GM21447 (cell line): ENCODE results near the gene PLPP6.

Source experiments
- ATAC-seq: cut with Tn5 transposase; IDR thresholded peaks from one replicate; pipeline ENCODE4 v1.9.1; 2021; ENCODE audit not compliant: unreplicated experiment

PLPP6 gene

DNA sequence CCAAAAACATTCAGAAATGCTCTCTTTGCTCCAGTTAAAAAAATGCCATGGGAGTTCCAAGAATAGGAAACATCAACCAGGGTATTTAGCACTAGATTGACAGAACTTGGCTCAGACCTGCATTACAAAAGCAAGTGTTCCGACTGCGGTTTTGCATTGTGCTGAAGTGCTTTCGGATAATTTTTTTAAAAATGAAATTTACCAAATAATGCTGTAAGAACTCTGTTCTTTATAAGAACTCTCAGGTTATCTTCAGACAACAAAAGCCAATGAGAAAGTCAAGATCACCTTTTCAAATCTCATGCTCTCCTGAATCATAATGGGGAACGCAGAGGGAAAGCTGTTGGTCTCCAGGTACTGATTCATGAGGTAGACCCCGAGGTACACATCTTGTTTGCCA is 483 bp upstream of the PLPP6 start:
- no peak for ATAC-seq

DNA sequence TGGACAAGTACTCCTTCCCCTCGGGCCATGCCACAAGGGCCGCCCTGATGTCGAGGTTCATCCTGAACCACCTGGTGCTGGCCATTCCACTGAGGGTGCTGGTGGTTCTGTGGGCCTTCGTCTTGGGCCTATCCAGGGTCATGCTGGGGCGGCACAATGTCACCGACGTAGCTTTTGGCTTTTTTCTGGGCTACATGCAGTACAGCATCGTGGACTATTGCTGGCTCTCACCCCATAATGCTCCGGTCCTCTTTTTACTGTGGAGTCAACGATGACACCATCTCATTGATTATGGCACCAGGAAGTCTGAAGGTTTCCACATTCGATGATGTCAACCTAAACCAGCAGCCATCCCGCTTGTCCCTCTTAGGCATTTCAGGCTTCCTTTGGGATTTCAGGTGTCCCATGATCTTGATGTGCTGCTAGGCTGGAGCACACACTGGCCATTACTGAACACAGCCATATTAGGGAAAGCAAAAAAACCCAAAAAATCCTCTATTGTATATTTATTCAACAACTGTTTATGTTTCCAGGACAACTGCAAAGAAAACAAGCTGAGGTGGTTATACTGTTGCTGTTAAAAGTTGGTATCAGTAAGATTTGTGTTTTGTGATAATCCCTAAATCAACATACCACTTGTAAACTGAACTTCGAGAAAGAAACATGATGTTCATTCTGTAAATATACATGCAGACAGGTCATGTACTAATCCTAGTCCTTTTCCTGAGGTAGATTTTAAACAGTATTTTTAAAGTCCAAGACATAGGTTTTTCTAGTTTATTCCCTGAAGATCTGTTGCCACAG is 1.1 kb downstream of the PLPP6 start:
- no peak for ATAC-seq

DNA sequence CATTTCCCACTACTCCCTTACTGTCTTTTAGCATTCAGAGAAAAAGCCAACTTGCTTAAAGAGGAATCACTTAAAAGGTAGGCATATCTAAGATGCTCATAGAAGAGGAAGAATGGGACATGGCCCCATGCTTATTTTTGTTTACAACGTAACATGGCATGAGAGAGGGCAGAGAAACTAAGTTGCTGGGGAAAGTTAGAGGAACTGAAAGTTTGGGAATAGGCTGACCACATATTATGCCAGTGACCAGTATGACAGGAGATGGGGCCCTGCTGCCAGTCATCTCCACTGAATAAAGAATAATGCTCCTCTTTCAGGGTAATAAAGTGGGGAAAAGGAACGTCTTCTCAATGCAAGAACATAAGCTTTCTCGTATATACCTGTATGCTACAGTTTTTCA is 1.9 kb downstream of the PLPP6 start:
- no peak for ATAC-seq

DNA sequence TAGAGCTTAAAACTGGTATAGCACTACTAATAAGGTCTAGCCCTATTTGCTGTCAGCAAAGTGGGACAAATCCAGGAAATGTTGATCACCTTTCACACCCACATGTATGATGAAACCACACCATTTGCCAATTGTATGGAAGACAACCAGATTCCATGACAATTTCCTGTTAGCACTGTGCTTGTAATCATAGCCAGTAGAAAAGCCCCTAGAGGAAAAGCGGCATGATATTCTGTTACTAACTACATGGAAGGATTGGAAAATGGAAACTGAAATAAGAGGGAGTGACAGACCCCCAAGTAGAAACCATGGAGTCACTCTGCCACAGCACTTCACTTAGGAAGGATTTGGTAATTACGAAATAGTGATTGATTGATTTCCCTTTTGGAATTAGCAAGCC is 3.3 kb downstream of the PLPP6 start:
- no peak for ATAC-seq

DNA sequence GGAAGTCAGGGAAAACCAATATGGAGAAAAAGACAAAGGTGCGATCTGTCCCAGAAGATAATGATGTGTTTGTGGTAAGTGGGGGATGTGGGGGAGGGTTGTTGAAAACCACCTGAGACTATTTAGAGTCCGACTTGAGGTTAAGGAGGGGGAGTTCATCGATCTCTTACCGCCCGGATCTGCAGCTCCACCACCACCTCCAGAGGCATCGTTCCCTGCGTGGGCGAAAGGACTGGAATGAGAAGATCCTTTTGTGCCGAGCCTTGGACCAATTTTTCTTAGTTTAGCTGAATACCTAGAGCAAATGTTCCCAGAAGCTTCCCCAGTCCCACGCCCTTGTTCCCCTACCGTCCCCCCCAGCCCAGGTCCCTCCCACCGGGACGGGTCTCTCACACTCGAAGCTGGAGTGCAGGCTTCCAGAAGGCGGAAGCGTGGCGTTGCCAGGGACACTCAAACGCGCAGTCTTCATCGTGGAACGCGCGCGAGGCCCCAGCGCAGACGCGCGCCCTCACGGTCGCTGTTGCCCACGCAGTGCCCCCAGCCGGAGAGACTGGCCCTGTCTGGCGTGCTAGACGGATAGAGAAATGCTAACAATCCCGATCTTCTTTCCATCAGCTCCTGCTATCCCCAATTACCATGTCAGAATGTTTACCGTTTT is 4.1 kb downstream of the PLPP6 start, which contains the start of gene SPATA6L:
Gene SPATA6L, minus strand, starts transcription at position 439 of the 658 bp plus-strand sequence. Its CDS starts 230 bp downstream, at position 209.
- no peak for ATAC-seq

DNA sequence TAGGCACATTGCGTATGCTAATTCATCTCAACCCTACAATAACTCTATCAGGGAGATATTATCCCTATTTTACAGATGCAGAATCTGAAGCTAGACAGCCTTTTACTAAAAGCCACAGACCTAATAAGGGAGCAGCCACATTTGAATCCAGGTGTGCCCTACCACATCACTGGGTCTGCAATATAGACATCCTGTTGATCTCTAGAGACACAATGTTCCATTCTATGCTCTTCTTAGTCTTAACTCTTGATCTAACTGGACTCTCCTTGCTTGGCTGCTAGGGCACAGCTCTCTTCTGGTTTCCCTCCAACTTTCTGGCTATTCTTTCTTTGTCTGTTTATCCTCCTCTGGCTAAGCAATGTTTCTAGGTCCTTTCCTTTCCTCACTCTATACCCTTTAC is 5.6 kb downstream of the PLPP6 start:
- no peak for ATAC-seq

DNA sequence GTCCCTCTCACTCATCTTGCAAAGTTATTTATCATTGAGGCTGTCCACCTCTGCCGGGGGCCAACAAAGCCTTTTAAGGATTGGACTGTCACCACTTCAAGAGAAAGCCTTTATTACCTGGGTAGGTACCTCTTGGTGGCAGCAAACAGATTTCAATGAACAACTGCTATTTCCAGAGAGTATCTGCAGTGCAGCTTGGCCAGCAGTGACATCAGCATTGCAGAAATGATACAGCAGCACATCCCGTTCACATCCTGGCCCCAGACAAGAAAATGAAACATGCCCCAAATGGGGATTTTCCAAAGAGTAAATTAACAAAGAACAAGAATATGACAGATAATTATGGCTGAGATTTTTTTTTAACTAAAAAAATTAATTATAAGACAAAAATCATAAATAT is 6.5 kb downstream of the PLPP6 start:
- no peak for ATAC-seq

DNA sequence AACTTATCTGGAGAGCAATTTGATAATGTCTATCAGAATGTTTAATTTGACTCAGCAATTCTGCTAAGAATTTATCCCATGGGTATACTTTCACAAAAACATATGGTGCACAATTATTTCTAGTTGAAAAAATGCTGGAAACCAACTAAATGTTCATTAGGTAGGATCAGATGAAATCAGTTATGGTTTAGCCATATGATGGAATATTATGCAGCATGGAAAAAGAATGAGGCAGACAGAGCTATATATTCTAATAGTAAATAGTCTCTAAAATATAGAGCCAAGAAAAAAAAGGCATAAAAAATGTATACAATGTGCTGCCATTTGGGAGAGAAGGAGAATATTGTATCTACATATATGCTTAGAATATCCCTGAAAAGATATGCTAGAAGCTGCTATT is 7.8 kb downstream of the PLPP6 start:
- ATAC-seq, result no peak

DNA sequence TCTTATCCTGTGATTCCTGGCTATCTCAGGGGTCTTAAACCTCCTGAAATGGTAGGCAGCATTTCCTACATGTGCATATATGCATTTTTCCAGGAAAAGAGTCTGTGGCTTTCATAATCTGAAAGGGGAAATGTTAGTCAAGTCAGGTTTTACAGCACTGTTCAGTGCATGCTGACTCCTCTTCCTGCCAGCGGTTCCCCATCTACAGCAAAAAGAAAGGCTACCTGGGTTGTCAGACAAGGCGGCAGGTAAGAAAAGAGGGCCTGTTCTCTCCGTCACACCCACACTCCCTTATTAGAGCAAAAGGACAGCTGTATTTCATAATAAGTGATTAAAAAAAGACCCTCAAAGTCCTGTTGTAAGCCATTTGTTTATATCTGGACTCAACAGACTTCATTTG is 8.5 kb downstream of the PLPP6 start:
- no peak for ATAC-seq

DNA sequence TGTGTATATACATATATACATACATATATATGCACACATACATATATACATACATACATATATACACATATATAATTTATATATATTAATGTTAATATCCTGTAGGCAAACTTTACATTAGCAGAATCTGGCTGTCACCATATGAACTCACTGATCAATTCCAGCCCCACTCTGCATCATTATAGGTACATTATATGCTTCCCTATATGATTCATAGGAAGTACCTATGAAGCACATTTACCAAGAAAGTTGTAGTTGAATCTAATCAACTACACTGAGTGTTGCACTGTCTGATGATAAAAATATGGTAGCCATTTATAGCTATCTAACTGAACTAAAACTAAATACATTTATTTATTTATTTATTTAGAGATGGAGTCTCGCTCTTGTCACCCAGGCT is 9.6 kb downstream of the PLPP6 start:
- ATAC-seq, result no peak

DNA sequence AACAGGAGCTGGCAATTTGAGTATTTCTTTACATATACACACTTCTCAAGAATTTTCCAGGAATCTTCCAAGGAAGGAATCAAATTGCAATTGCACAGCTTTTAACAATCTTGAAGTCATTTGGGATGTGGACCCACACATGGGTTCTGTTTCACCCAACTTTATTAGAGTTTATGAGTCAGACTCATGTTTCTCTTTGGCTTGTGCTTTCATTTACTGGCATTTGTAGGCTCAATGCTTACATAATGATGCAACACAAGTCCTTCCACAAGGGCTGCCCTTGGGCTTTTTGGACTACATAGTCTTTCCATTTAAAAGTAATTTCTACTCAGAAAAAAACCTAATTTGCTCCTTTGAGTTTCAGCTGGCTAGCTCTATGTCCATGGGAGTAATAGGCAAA is 12.7 kb downstream of the PLPP6 start:
- no peak for ATAC-seq

DNA sequence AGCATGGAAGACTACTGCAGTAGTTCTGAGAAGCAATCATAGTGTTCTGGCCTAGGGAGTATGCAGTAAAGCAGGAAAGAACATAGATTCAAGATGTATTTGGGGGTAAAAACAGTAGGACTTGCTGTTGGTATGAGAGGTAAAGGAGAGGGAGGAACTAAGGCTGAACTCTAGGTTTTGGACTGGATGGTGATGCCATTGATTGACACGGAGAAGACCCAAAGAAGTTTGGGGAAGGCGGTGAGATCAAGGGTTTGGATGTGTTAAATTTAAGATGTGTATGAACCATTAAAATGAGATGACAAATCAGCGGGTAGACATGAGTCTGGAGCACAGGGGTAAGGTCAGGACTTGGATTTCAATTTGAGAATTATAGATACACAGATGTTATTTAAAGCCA is 15.3 kb downstream of the PLPP6 start:
- no peak for ATAC-seq

DNA sequence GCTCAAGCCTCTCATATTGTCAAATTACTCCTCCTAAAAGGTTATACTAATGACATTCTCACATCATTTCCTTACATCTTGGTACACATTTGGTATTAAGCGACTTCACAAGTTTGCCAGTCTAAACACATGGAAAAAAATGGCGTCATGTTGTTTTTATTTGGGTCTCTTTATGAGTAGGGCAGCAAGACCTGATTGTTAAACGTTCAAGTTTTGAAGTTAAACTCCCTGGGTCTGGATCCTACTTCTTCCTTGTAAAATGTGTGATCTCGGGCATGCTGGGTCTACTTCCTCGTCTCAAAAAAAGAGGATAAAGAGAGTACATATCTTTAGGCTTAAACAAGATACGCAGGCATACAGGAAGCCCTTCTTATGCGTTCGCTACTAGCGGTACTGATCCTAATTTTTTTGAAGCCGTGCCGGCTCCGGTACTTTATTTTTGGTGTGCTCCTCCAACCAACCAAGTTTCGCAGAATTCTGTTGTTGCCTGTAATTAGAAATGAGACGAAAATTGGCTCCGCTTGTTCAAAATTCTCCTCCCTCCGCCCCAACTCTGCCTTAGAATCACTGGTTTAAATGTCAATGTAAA is 16.7 kb downstream of the PLPP6 start:
- peak; percentile 20 for ATAC-seq

DNA sequence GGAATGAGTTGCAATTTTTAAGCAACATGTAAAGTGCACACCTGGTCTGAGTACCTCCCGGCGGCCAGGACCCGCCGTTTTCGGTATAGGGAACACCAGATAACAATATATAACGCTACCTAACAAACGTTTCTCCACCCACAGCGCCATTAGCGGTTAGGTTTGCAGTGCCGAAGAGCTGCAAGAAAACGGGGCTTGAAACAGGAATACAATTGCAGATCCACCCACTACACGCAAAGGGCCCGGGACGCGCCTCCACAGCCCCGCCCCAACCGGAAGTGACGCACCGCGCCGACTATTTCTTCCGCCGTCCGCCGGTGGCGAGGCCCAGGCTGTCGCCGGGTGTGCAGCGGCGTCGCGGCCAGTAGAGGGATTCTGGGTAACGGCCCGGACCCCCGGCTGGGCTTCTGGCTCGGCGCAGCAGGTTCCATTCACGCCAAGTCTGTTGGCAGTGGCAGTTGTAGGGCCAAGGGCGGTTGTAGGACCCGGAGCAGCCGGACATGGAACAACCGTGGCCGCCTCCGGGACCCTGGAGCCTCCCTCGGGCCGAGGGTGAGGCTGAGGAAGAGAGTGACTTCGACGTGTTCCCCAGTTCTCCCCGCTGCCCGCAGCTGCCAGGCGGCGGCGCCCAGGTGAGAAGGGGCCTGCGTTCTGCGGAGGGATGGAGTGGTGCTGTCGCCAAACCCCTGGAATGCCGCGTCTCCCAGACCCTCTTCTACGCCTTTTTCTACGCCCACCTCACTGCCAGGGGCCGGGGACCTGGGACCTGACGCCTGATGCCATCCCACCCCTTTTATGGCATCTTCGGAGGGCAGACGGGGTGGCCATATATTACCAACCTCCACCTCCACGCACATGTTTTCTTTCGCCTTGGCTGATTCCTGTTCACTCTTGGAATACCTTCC is 17.4 kb downstream of the PLPP6 start, which contains the start of gene CDC37L1:
Gene CDC37L1, plus strand, starts transcription at position 302 of the 905 bp plus-strand sequence. Its CDS starts 199 bp downstream, at position 501.
- ATAC-seq, result peak; percentile 93

DNA sequence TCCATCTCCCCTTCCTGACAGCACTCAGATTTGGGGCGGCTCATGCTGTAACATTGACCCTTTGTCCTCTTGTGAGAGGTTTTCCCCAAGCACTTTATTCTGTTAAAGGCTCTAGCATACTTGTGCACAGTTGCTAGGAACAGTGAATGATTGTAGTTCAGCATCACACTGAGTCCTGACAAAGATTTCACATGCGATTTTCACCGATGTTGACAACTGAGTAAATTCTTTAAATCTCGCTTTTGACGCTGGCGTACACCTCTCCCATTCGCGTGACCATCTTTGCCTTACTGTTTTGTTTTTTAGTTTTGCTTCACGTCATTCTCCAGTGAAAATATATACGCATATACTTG is 18.1 kb downstream of the PLPP6 start:
- no peak for ATAC-seq

DNA sequence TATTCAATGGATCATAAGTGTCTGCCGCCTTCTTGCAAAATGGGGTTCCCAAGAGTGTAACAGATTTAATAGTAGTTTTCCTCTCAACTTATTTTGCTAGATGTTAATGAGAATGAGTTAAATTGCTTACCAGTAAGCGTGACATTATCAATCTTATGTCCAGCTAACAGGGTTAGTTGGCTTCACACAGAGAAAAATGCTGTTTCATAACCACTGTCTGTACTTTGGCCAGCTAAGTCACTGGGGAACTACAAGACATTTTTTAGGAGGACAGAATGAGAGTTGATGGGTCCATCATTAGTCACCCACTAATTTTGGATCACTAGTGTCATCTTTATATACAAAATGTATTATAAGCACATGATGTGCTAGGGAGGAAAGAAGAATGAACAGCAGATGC is 18.7 kb downstream of the PLPP6 start:
- no peak for ATAC-seq

DNA sequence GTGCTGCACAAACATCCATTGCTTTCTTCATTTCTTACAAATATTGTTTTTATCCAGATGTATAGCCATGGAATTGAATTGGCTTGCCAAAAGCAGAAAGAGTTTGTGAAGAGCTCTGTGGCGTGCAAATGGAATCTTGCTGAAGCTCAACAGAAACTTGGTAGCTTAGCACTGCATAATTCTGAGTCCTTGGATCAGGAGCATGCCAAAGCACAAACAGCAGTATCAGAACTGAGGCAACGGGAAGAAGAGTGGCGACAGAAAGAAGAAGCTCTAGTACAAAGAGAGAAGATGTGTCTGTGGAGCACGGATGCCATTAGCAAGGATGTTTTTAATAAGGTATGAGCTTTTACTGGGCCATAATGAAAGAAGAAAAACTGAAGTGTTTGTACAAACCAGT is 22.7 kb downstream of the PLPP6 start:
- ATAC-seq, result no peak

DNA sequence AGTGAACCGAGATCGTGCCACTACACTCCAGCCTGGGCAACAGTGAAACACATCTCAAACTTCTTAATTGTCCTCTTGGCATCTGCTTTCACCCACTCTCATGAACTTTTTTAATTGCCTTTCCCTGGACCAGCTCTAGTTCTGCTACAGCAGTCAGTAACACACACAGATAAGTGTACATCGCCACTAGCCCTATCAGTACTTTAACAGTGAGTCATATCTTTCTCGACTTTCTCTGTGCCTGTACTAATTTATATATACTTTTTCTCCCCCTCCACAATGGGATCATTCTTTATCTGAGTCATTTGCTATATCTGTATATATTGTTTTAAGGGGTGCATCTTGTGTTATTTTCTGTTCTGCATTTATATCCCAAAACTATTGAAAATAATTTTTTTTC is 24.0 kb downstream of the PLPP6 start:
- no peak for ATAC-seq

DNA sequence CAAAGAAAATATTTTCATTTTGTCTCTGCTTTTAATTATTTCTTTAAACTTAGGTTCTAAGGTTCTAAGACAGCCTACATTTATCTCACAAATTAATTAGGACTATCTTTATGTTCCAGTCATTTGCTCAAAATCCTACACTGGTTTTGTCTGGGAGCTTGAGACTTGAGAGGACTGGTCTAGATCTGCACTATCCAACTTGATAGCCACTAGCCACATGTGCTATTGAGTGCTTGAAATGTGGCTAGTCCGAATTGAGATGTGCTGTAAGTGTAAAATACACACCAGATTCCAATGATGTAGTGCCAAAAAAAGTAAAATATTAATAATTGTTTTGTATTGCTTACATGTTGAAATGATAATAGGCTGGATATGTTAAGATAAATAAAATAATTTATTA is 24.5 kb downstream of the PLPP6 start:
- no peak for ATAC-seq

DNA sequence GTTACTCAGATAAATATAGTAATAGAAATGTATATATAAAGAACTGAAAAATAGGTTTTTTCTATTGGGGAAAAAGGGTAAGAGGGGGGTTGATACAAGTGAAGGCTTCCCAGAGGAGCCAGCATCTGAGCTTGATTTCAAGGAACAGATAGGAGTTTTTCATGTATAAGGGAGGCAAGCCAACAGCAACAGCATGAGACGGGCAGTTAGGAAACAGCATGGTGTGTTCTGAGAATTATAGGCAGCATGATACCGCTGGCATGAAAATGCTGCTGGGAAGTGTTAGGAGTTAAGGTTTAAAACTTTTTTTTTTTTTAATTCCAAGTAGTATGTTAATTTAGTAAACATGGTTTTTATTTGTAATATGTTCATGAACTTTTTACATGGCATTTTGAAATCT is 26.9 kb downstream of the PLPP6 start:
- ATAC-seq, result no peak

DNA sequence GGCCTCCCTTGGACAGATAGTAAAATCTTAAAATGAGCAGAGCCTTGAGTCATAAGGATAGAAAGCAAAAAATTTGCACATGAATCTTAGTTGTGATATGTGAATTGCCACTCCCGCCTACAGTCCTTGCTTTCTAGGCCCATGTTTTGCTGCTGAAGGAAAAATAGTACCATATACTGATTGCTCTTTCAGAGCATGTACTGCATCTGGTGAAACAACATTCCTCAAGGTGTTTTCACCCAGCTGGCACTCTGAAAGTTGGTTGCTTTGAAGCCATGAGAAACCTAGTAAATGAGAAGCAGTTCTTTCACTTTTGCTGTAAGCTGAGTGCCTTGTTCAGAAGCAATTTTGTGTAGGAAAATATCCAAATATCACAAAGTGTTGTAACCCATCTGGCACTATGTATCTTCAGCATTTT is 27.6 kb downstream of the PLPP6 start:
- peak; percentile 65 for ATAC-seq
